Smooth muscle cell of the brain vasculature (primary cell): ENCODE measurements around the gene FOXD2.
"Not testable (repeated sequence)": the region's sequence is repeated elsewhere in the genome, so short reads cannot be mapped to it uniquely, and the experiment has no call there.

Experiments used
- DNase-seq: peaks from one replicate; pipeline ENCODE4 v3.0.0-alpha.2; 2012; ENCODE audit warnings: low read depth, low spot score

FOXD2 gene

DNA sequence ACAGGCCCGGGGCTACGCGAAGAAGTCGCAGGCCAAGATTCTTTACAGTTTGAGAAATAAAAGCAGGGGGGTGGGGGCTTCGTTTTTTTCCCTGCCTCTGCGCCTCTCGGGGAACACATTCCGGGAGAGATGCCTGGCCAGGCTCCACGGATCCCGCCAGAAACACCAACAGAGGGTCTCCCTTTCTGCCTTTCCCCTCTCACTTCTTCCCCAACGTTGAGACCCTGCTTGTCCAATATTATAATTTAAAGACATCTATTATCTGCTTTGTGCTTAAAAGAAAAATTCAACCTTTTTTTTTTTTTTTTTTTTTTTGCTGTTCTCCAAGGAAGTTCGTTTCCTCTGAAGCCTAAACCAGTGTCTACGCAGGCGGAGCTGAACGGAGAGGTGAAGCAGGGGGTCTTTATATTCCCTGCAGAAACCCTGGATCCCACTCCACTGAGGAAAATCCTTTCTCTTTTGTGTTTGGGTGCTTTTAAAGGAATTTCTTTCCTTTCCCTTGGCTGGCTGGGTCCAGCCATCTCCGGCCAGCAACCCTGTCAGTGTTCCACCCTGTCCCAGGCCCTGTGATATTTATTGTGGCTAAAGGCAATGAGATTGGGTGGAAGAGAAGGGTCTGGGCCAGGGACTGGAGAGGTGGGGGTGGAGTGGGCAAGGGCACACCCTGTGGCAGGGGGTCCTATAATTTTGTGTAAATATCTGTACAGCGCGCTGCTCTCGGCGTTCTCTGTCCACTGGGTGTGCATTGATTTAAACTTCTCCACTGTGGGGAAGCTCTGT lies 2.2 kb downstream of the FOXD2 start:
- no peak for DNase-seq

DNA sequence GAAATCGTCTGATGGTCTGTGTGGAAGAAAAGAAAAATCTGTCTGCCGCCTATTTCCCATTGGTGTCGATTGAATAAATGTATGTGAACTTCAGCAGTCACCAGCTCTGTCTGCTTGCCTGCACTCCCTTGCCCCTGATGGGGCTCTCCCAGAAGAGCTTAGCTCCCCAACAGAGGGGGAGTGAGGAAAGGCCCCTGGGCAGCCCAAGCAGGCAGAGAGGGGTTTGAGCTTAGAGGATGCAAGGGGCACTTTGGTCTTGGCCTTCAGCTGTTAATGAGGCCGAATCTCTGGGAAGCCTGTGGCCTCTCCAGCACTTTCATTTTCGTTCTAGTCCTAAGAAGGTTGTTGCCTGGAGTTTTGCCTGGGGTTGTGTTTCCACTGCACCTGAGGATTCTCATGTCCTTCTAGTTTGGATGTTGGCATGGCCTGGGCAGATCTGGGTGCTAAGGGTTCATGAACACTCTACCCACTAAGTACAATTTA lies 2.8 kb downstream of the FOXD2 start:
- no peak for DNase-seq

DNA sequence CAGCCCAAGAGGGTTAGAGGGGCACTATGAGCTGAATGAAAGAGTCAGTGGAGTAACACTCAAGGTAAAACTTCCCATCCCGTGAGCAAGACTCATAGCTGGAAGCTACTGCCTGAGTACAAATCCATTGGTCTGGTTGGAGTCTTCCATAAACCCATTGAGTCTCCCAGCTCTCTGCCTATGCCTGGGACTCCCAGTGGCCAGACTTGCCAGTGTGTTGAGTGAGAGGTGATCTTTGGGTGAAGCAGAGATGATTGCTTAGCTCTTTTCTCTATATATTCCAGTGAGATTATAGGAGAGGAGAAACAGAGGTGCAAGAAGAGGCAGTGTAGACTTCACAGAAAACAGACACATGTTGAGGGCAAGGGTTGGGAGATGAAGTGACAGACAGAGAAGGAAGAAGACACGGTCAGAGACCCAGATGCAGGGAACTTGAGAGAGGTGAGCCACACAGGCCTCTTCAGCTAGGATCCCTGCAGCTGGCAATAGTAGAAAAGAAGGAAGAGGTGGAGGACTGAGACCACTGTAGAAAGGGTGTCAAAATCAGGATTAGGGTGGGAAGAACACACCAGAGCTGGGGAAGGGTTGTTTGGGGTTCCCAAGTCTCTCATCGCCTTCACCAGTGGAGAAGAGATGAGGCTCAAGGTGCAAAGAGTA lies 3.7 kb downstream of the FOXD2 start:
- no peak for DNase-seq

DNA sequence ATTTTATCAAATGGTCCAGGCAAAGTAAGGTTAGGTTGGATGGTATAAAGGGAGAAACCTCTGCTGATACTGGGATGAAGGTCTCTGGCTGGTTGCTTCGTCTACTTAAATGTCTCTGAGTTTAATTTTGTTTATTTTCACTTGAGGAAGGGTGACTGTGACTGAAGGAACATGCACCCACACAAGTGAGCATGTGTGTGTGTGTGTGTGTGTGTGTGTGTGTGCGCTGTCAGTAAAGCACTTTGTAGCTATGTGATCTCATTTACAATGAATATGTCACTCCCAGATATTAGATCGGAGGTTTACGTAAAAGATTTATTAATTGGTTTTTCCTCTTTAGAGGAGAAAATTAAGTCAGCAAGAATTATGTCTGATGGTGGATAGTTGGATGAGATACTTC lies 4.4 kb downstream of the FOXD2 start:
- no peak for DNase-seq

DNA sequence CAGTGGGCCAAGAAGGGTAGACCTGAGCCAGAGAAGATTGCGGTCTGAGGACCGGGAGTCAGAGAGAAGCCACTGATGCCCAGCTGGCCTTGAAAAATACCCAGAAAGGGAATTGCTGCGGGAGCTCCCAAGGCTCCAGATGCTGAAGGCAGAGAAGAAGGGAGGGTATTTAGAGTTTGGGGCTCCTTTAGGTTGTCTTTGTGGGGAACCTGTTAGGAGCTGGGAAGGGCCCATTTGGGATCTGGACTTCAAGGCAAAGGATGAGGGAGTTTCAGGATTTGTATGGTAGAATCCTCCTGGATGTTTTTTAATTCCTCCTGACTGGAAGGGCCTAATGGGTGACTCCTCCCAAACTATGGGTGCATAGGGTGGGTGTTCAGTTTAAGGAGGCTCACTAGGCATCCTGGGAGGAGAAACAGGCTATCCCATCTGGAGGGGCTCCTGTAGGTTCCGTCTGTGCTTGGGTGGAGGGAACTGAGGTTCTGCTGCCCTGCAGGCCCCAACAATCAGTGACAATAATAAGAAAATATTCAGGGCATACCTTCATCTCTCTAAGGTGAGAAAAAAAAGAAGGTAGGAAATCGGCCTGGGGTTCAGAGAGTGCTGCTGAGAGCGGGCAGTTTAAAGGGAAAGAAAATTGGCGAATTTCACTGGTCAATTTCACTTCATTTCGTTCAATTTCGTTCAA lies 5.1 kb downstream of the FOXD2 start:
- no peak for DNase-seq

DNA sequence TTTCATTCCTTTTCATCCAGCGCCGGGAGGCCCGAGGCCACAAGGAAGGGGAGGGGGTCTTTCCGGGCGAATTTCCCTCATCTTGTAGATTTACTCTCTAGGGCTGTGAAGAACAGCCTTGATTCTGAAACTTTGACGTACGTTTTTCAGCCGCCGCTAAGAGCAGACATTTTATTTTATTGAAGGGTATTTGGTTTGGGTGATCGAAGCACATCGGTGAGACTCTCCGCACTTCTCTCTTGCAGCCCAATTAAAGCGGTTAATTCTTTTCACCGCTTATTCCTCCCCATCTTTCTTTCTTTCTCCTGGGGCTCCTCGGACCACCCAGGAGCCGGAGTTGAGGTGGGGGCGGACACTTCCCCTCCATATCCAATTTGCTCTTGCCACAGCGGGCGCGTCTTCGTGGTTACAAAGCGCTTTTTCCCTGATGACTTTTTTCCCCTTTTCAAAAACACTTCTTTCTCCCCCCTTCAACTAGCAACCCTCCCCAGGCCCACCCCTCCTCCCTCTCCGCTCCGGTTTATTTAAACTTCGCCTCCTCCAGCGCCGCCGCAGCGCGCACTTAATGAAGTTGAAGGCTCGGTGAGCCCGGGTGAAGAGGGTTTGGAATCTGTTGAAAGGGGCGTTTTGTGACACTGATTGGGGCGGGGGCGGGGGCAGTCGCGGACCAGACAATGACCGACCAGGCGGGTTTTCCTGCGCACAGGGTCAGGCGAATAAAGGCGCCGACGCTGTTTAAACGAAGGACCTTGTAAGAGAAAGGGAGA lies 5.9 kb downstream of the FOXD2 start:
- DNase-seq: no peak

DNA sequence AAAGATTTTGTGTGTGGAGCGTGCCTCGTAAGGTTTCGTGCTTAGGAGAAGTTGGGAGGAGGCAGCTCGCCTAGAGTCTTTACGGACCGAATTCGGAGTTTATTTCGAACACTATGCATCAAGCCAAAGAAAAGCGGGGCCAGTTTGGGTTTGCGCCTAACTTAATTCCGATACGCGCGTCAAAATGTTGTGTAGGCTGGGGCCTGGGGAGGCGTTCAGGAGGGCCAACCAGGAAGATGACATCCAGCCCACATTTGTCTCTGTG lies 6.4 kb downstream of the FOXD2 start:
- no peak for DNase-seq

DNA sequence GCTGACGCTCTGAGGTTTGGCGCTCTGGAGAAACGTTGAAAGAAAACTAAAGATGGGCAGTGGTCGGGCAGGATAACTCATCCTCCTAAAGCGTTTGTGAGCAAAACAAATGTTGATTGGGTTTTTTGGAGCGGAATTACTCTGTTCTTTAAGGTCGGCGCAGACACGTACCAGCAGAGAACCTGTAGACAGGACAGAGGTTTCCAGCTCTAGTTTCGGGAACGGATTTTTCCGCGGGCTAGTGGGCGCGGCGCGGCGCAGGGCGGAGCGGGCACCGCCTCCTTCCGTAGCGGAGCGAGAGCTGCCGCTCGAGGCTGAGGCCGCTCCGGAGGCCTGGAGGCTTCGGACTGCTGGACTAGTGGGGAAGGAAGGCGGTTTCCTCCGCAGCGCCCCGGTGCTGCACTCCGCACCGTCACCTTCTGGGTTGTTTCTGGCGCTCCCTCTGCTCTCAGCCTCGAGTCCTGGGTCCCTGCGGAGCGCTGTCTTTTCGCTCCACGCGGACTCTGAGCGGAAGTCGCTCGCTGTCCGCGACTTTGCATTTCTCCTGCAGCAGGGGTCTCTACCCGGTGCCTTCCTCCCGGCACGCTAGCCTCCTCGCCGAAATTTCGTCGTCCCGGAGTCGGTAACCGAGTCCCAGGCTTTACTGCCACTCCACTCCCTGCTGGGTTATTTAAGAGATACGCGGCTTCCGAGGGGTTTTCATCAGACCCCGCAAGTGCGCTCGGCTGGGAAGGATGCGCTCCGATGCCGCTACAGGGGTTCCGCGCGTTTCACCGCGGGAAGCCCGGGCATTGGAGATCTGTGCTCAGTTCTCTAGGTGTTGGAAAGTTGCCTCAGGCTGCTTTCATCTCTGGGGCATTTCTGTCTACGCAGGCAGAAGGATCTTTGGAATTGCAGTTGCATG lies 7.0 kb downstream of the FOXD2 start:
- DNase-seq: no peak

DNA sequence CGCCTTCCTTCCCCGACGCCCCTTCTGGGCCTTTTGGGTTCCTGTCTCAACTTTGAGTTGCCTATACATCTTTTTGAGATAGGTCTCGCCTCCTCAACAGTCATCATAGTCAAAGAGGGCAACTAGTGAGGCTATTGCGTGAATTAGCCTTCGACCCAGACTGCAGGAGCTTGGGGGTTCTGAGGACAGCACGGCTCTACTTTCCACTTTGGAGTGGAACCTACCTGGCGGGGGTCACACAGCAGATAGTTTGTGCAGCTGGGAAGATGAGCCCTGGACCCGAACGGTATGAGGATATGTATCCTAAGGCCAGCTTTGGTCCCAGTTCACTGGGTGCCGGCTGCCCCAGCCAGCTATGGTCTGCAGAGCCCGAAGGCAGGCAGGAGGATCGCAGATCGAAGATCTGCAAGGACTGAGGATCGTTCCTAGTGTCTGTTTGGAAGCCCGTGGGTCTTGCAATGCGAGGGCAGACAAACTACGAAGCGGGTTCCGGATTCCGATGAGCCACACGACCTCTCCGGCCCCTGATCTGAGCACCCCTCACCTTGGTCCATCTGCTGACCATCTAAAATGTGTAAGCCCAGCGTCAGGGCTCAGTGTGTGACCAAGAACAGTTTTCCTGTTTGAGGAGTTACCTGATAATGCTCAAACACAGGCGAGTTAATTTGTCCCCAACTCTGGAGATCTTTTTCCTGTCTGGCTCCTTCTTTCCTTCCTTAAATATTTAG lies 8.1 kb downstream of the FOXD2 start:
- DNase-seq: no peak

DNA sequence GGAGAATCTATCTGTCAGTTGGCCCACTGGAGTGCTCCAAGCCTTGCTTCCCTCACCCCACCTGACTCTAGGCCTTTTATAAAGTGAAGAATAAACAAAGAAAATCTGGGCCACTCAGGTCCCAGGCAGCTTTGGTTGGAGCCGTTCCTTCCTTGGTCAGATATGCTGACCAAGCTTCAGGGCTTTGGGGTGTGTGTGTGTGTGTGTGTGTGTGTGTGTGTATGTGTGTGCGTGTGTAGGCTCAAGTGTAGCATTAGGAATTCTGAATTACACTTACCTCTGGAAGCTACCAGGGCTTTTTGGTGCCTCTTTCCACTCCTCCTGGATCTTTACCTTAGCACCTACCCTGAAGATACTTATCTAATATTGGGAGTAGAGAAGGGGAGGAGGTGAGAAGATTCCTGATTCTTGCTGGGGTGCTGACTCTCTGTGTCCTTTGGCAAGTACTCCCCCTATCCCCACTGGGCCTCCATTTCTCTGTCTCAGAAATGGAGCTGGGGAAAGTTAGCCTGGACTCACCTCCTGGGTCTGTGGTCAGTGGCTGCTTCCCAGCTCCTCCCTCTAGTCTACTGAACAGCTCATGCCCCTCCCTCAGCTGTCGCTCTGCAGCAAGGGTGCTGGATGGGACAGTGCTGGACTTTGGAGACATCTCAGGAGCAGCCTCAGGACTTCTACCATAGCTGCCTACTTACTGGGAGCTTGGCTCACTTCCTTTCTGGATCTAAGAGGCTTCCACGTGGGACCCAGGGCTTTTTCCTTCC lies 10.8 kb downstream of the FOXD2 start:
- DNase-seq: no peak

DNA sequence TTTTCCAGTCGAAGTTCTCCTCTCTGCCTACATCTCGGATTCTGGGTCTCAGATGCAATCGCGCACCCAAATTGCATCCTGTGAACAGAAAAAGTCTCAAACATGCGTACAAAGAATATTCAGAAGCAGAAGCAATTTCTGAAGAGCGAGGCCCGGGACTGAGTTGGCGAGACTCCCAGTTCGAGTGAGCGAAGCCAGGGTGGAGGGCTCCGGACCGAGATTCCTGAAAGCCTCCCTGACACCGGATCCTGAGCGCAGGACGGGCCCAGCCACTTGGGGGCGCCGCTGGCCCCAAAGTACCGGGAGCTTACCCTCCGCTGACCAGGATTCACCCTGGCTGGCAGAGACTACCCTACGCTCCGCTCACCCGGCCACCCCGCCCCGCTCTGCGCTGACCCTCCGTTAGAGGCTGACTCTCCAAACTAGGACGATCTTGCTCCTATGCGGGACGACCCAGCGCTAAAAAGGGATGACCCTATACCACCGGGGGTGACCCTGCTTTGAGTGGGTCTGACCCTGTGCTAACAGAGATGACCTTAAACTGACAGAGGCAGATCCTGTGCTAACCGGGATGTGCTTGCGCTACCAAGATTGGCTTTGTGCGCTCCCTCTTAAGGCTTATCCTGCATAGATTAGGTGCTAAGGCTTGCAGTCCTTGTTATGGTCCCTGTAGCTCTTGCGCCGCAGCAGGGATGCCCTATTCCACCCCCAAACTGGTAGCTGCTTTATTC lies 12.1 kb downstream of the FOXD2 start:
- DNase-seq: no peak

DNA sequence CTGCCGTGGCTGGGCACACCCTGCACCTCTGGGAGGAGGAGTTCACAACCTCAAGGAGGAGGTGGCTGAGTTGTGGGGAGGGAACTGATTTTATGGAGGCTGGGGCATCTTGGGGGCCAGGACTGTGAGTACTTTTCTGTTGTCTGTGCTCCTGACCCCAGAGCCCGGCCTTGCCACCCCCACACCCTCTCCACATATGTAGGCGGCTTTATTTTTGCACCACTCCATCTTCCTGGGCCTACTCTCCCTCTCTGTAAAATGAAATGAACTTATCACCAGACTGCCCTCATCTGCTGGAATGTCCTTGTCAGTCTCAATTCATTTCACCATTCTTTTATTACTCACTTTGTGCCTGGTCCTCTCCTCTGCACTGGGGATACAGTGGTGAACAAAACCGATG lies 12.8 kb downstream of the FOXD2 start:
- no peak for DNase-seq

DNA sequence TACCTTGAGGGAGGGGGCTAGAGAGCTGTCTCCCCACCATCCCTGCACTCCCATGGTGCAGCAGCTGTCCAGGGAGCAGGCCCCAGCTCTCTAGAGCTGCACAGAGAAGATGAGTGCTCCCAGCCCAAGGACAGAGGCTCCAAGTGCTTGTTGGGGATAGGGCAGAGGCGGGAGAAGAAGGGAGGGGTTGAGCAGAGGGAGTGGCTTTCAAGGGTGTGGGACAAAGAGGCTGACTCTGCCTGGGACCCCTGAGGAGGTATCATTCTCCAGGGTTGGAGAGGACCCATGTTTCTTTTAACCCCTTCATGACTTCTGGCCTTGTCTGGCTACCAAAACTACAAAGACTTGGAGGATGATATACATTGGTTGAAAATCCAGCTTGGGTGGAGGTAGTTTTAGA lies 14.6 kb downstream of the FOXD2 start:
- no peak for DNase-seq

DNA sequence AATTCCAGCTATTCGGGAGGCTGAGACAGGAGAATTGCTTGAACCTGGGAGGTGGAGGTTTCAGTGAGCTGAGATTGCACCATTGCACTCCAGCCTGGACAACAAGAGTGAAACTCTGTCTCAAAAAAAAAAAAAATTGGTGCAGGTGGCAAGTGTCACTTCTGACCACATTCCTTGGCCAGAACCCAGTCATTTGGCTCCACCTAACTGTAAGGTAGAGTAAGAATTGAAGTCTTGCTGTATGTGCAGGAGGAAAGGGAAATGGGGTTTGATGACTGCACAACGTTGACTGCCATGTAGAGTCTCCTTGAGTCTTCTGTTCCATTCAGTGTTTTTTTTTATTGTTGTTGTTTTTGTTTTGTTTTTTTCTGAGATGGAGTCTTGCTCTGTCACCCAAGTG lies 16.1 kb downstream of the FOXD2 start:
- not testable (repeated sequence) for DNase-seq

DNA sequence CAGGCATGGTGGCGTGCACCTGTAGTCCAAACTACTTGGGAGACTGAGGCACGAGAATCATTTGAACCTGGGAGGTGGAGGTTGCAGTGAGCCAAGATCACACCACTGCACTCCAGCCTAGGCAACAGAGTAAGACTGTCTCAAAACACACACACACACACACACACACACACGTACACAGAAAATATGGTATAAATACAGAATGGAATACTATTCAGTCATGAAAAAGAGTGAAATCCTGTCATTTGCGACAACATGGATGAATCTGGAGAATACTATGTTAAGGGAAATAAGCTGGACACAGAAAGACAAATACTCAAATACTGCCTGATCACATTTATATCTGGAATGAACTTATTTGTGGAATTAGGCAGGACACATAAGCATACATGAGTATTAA lies 18.4 kb downstream of the FOXD2 start:
- DNase-seq: no peak

DNA sequence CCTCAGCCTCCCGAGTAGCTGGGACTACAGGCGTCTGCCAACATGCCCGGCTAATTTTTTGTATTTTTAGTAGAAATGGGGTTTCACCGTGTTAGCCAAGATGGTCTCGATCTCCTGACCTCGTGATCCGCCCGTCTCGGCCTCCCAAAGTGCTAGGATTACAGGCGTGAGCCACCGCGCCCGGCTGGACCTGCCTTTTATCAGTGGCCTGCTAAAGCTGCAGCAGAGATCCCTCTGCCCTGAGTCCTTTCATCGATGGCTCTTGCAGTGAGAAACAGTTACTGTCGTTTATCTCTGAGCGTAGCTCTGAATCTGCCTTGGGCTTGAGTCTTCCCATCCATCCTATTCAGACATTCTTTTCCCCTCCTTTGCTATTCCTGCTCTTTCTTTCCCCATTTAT lies 19.7 kb downstream of the FOXD2 start:
- DNase-seq: not testable (repeated sequence)

DNA sequence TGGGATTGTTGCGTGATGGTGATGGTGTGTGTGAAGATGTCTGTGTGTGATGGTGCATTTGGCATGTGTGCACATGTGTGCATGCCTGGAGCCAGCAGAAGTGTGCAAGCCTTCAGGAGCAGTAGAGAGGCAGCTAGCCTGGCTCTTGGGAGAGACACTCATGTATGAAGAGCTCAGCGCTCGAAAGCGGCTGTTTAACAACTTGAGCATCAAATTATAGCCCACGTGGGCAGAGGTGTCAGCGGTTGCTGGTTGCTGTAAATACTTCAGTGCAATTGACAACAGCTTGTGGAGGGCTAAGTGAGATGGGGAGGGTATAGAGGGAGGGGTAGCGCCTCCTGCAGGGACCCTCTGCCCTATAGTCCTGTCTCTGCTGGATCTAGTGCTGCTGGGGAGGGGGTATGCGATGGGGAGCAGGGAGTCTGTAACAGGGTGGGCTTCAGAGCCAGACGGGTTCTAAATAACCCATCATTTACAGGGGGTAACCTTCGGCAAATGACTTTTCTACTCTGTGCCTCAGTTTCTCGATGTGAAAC lies 21.5 kb downstream of the FOXD2 start:
- DNase-seq: no peak

DNA sequence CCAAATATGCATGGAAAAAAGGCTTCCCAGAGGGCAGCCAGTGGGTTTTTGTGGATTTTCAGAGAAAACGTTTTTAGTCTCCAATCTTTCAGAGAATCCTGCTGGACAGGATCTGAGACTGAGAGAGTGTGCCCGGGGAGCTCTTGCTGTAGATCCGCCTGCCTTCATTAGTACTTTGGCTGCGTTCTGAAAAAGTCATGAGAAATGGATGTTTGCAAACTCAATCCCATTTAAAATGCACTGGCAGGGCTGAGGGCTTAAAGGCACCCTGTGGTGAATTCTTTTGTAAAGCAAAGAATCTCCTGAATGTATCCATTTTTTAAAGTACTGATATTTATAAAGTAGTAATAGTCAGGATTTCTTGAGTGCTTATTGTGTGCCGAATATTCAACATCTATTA lies 22.2 kb downstream of the FOXD2 start:
- DNase-seq: no peak

DNA sequence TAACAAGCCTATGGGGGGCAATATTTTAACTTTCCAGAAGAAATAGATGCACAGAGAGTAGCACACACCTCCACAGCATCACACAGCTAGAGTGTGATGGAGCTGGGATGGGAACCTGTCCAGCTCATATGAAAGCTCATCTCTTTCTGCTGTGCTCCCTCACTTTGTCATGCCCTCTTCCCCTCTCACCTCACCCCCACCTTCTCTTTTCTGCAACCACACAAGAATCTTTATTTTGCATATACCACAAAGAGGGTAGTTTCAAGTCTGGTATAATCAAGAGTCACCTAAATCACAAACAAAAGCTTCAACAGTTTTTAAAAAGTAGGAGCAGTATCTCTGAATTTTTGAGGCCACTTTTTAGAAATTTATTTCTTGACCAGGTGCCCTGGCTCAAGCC lies 22.6 kb downstream of the FOXD2 start:
- no peak for DNase-seq
